GM21825 (cell line): ENCODE results near the gene SPOCK3.
A peak's percentile ranks its signal among the peaks of the same experiment; 100 is the strongest.
"Not testable (repeated sequence)": the region's sequence is repeated elsewhere in the genome, so short reads cannot be mapped to it uniquely, and the experiment has no call there.

Experiments used
- ATAC-seq: cut with Tn5 transposase; IDR thresholded peaks from one replicate; pipeline ENCODE4 v1.9.1; 2021; ENCODE audit warnings: mild to moderate bottlenecking, moderate library complexity; ENCODE audit not compliant: unreplicated experiment

The SPOCK3 gene

GRCh38 chr4:167234316-167234881, at the start of gene SPOCK3:
Gene SPOCK3, minus strand, starts transcription at chr4:167234494.
- ATAC-seq, result no peak

- no peak for ATAC-seq
These were observed 48.0 kb upstream of the SPOCK3 start for GRCh38 chr4:167282171-167282864.

GRCh38 chr4:167281545-167281944, 47.3 kb upstream of the SPOCK3 start:
- ATAC-seq, result not testable (repeated sequence)

GRCh38 chr4:167274351-167274750, 40.1 kb upstream of the SPOCK3 start:
- ATAC-seq, result no peak

GRCh38 chr4:167265231-167265630, 30.9 kb upstream of the SPOCK3 start:
- no peak for ATAC-seq

- no peak for ATAC-seq
These were observed 14.0 kb upstream of the SPOCK3 start for GRCh38 chr4:167248271-167248670.

- no peak for ATAC-seq
These were observed 5.3 kb upstream of the SPOCK3 start for GRCh38 chr4:167239627-167240026.

- ATAC-seq, result no peak
These were observed 3.9 kb upstream of the SPOCK3 start for GRCh38 chr4:167238226-167238625.

- ATAC-seq, result no peak
These were observed 494 bp downstream of the SPOCK3 start for GRCh38 chr4:167233685-167234315.

- ATAC-seq, result no peak
These were observed 1.2 kb downstream of the SPOCK3 start for GRCh38 chr4:167232805-167233684.

GRCh38 chr4:167230744-167231143, 3.5 kb downstream of the SPOCK3 start:
- ATAC-seq, result no peak

GRCh38 chr4:167222099-167222498, 12.2 kb downstream of the SPOCK3 start:
- ATAC-seq, result peak; percentile 94

GRCh38 chr4:167221084-167221483, 13.2 kb downstream of the SPOCK3 start:
- no peak for ATAC-seq

- ATAC-seq, result no peak
These were observed 16.2 kb downstream of the SPOCK3 start for GRCh38 chr4:167218022-167218608.

- ATAC-seq, result no peak
These were observed 17.5 kb downstream of the SPOCK3 start for GRCh38 chr4:167216783-167217182.

GRCh38 chr4:167210166-167210565, 24.1 kb downstream of the SPOCK3 start:
- ATAC-seq, result no peak

GRCh38 chr4:167196344-167197012, 37.8 kb downstream of the SPOCK3 start:
- ATAC-seq, result no peak

- no peak for ATAC-seq
These were observed 43.9 kb downstream of the SPOCK3 start for GRCh38 chr4:167190379-167190778.

GRCh38 chr4:167185465-167185864, 48.8 kb downstream of the SPOCK3 start:
- no peak for ATAC-seq

- no peak for ATAC-seq
These were observed 51.3 kb downstream of the SPOCK3 start for GRCh38 chr4:167183036-167183435.
